Left forelimb (tissue), 1 donor: ENCODE measurements around the gene ZNF593OS.

Experiments used
- DNase-seq: peaks from one replicate; pipeline ENCODE4 v3.0.0-alpha.2; 2018; ENCODE audit warnings: low spot score

Gene ZNF593OS

GRCh38 chr1:26158908-26159742 is 12.5 kb downstream of the ZNF593OS start, which contains the start of gene FAM110D:
TSS of gene FAM110D (plus strand) at chr1:26159079. CDS start at chr1:26161292, 2,213 bp downstream.
- no peak for DNase-seq

GRCh38 chr1:26158271-26158907 is 13.2 kb downstream of the ZNF593OS start:
- DNase-seq, result no peak

- no peak for DNase-seq
Observed at GRCh38 chr1:26156285-26157038, 15.2 kb downstream of the ZNF593OS start.

GRCh38 chr1:26155370-26156284 is 16.0 kb downstream of the ZNF593OS start:
- DNase-seq, result peak; percentile 41

- no peak for DNase-seq
Observed at GRCh38 chr1:26154750-26155149, 16.9 kb downstream of the ZNF593OS start.

GRCh38 chr1:26153966-26154532 is 17.6 kb downstream of the ZNF593OS start:
- no peak for DNase-seq

- no peak for DNase-seq
Observed at GRCh38 chr1:26148887-26149286, 22.7 kb downstream of the ZNF593OS start.

GRCh38 chr1:26145960-26146294 is 25.7 kb downstream of the ZNF593OS start:
- no peak for DNase-seq

- DNase-seq, result no peak
Observed at GRCh38 chr1:26145041-26145959, 26.3 kb downstream of the ZNF593OS start.

- no peak for DNase-seq
Observed at GRCh38 chr1:26142159-26142558, 29.5 kb downstream of the ZNF593OS start.

- DNase-seq, result no peak
Observed at GRCh38 chr1:26138974-26139558, 32.6 kb downstream of the ZNF593OS start.

- DNase-seq, result no peak
Observed at GRCh38 chr1:26134466-26134865, 37.2 kb downstream of the ZNF593OS start.

GRCh38 chr1:26132834-26133167 is 38.8 kb downstream of the ZNF593OS start:
- no peak for DNase-seq

GRCh38 chr1:26132128-26132833 is 39.4 kb downstream of the ZNF593OS start:
- no peak for DNase-seq

- no peak for DNase-seq
Observed at GRCh38 chr1:26130695-26131094, 40.9 kb downstream of the ZNF593OS start.

GRCh38 chr1:26129778-26130177 is 41.9 kb downstream of the ZNF593OS start:
- no peak for DNase-seq

- no peak for DNase-seq
Observed at GRCh38 chr1:26127235-26128163, 44.1 kb downstream of the ZNF593OS start.
